GM23248 (cell line): ENCODE measurements around the gene QRICH2. TPM values are rescaled to one million over a fixed set of nuclear protein-coding genes. Genes with fewer than 3 reads are reported as not detected.

Source experiments
- DNase-seq: peaks from one replicate; pipeline ENCODE4 v3.0.0-alpha.2; 2015
- H2AFZ ChIP-seq: fragments of 200-600 bp; sonication (generic); 2 replicates; pipeline ENCODE4 v1.6.1; 2016; ENCODE audit warnings: antibody characterized with exemption
- H3F3A ChIP-seq: fragments of 200-600 bp; sonication (generic); 2 replicates; pipeline ENCODE4 v1.6.1; 2016; ENCODE audit warnings: mild to moderate bottlenecking, antibody characterized with exemption, mixed run types; ENCODE audit not compliant: insufficient read depth
- H3K27ac ChIP-seq: fragments of 200-600 bp; sonication (generic); 2 replicates; pipeline ENCODE4 v1.5.1; 2016; ENCODE audit warnings: mild to moderate bottlenecking
- H3K27me3 ChIP-seq: fragments of 200-600 bp; sonication (generic); replicated peaks from 2 replicates; pipeline ENCODE4 v1.6.1; 2016; ENCODE audit warnings: mild to moderate bottlenecking; ENCODE audit not compliant: insufficient read depth
- H3K36me3 ChIP-seq: fragments of 200-600 bp; sonication (generic); 2 replicates; pipeline ENCODE4 v1.6.1; 2016; ENCODE audit warnings: low read depth, mild to moderate bottlenecking
- H3K4me1 ChIP-seq: fragments of 200-600 bp; sonication (generic); 2 replicates; pipeline ENCODE4 v1.6.1; 2016; ENCODE audit warnings: mild to moderate bottlenecking; ENCODE audit not compliant: insufficient read depth
- H3K4me2 ChIP-seq: fragments of 200-600 bp; sonication (generic); one replicate; pipeline ENCODE4 v1.6.1; 2016; ENCODE audit warnings: mild to moderate bottlenecking; ENCODE audit not compliant: unreplicated experiment
- H3K4me3 ChIP-seq: fragments of 200-600 bp; sonication (generic); 2 replicates; pipeline ENCODE4 v1.5.1; 2016; ENCODE audit warnings: mild to moderate bottlenecking
- H3K79me2 ChIP-seq: fragments of 200-600 bp; sonication (generic); 2 replicates; pipeline ENCODE4 v1.6.1; 2016; ENCODE audit warnings: mild to moderate bottlenecking; ENCODE audit not compliant: insufficient read depth
- H3K9ac ChIP-seq: fragments of 200-600 bp; sonication (generic); 2 replicates; pipeline ENCODE4 v1.6.1; 2016; ENCODE audit warnings: mild to moderate bottlenecking
- H3K9me2 ChIP-seq: fragments of 200-600 bp; sonication (generic); 2 replicates; pipeline ENCODE4 v1.6.1; 2016; ENCODE audit warnings: mixed run types, mild to moderate bottlenecking, moderate library complexity; ENCODE audit not compliant: insufficient read depth
- H3K9me3 ChIP-seq: fragments of 200-600 bp; sonication (generic); one replicate; pipeline ENCODE4 v1.6.1; 2017; ENCODE audit warnings: low read depth
- H4K20me1 ChIP-seq: fragments of 200-600 bp; sonication (generic); 2 replicates; pipeline ENCODE4 v1.6.0; 2016; ENCODE audit not compliant: insufficient read depth
- EZH2 ChIP-seq: fragments of 200-600 bp; sonication (generic); IDR thresholded peaks from 2 replicates; pipeline ENCODE4 v1.6.1; 2018; ENCODE audit warnings: antibody characterized with exemption, mild to moderate bottlenecking; ENCODE audit not compliant: insufficient read depth, poor library complexity, severe bottlenecking
- EZH2phosphoT487 ChIP-seq: fragments of 200-600 bp; sonication (generic); IDR thresholded peaks from 2 replicates; pipeline ENCODE4 v1.6.1; 2018; ENCODE audit warnings: antibody characterized with exemption, moderate library complexity, mild to moderate bottlenecking, low read depth; ENCODE audit not compliant: insufficient read depth
- WGBS, 2 experiments: methylation state at CpG; one replicate each; pipeline ENCODE4 v1.1.6; 2015 to 2017; ENCODE audit warnings: low lambda C conversion rate in 2 of 2, low coverage in 1 of 2; ENCODE audit errors: missing lambda C conversion rate in 2 of 2; 5-methylcytosine and 5-hydroxymethylcytosine counted together
- in situ Hi-C: fragments of 300-500 bp; cut with MboI; formaldehyde crosslinking; loops from 2 replicates; pipeline ENCODE4 v1.15.0; 2020
- polyA plus RNA-seq: library from polyadenylated mRNA; unstranded; fragments of >200 nt; fragmentation: Nextera tagmentation; extraction: Ambion mirVana; gene quantifications from 2 replicates; pipeline ENCODE4 v1.2.1, GENCODE V29; 2016
- total RNA-seq: library from RNA; depleted of rRNA; stranded (reverse); fragments of >200 nt; shearing (Covaris generic); gene quantifications from 2 replicates; pipeline ENCODE4 v1.2.3, GENCODE V29; 2014

Gene QRICH2
- total and polyA plus RNA-seq, 2 experiments from 2014 or later, result 1.3 to 4.0 TPM

- Histone ChIP-seq H3K79me2 (no peaks in the 10 kb centered on the region), H4K20me1 (no peaks in the 10 kb centered on the region), H3K27ac (no peak overlapping the region), H3K9ac (no peak overlapping the region), H2AFZ (no peak overlapping the region), H3K4me1 (peaks cover 12% of the 10 kb centered on the region), H3K9me2 (no peaks in the 10 kb centered on the region), H3K4me3 (no peak overlapping the region), H3K27me3 (no peaks in the 10 kb centered on the region), H3K4me2 (no peak overlapping the region), H3F3A (no peaks in the 10 kb centered on the region), H3K9me3 (no peaks in the 10 kb centered on the region), H3K36me3 (no peaks in the 10 kb centered on the region)
- no peak for DNase-seq
- TF ChIP-seq EZH2 (no peak), EZH2phosphoT487 (no peak)
- in situ Hi-C loops, result loop anchor here (25.0 kb wide), 1 partner anchor 369 kb away; the partner anchor contains the start of gene MRPL38
- 82 to 85% methylated on average over 20 to 23 of the region's 23 CpGs for WGBS, 2 experiments
Measured at GRCh38 chr17:76281573-76282371, 26.3 kb downstream of the QRICH2 start.

- no peak overlapping the region for H3K4me2 ChIP-seq
- H3K4me3 ChIP-seq, result no peak overlapping the region
- WGBS, 2 experiments, result 94 to 95% methylated on average over 15 of the region's 15 CpGs
- no peaks in the 10 kb centered on the region for H3K36me3 ChIP-seq
- no peaks in the 10 kb centered on the region for H3K27me3 ChIP-seq
- no peaks in the 10 kb centered on the region for H3F3A ChIP-seq
- peaks cover 9% of the 10 kb centered on the region for H3K4me1 ChIP-seq
- no peaks in the 10 kb centered on the region for H3K9me3 ChIP-seq
- in situ Hi-C loops, result loop anchor here (25.0 kb wide), 1 partner anchor 368 kb away; the partner anchor contains the start of gene MRPL38
- no peak for TF ChIP-seq EZH2phosphoT487
- no peak for TF ChIP-seq EZH2
- no peak for DNase-seq
- no peaks in the 10 kb centered on the region for H3K79me2 ChIP-seq
- H4K20me1 ChIP-seq, result no peaks in the 10 kb centered on the region
- no peak overlapping the region for H2AFZ ChIP-seq
- no peak overlapping the region for H3K27ac ChIP-seq
- H3K9me2 ChIP-seq, result no peaks in the 10 kb centered on the region
- no peak overlapping the region for H3K9ac ChIP-seq
Measured at GRCh38 chr17:76280650-76281049, 27.4 kb downstream of the QRICH2 start.

GRCh38 chr17:76279742-76280287, 28.3 kb downstream of the QRICH2 start:
- no peaks in the 10 kb centered on the region for H3K79me2 ChIP-seq
- peaks cover 9% of the 10 kb centered on the region for H3K4me1 ChIP-seq
- no peaks in the 10 kb centered on the region for H3K9me3 ChIP-seq
- H3K9ac ChIP-seq, result no peak overlapping the region
- no peak overlapping the region for H3K4me3 ChIP-seq
- H3K9me2 ChIP-seq, result no peaks in the 10 kb centered on the region
- WGBS, 2 experiments, result 76 to 83% methylated on average over 13 to 15 of the region's 15 CpGs
- no peak overlapping the region for H3K4me2 ChIP-seq
- DNase-seq, result no peak
- H3K36me3 ChIP-seq, result no peaks in the 10 kb centered on the region
- TF ChIP-seq EZH2phosphoT487 (no peak), EZH2 (no peak)
- no peaks in the 10 kb centered on the region for H3K27me3 ChIP-seq
- no peak overlapping the region for H2AFZ ChIP-seq
- H3F3A ChIP-seq, result no peaks in the 10 kb centered on the region
- H4K20me1 ChIP-seq, result no peaks in the 10 kb centered on the region
- in situ Hi-C loops, result loop anchor here (25.0 kb wide), 1 partner anchor 368 kb away; the partner anchor contains the start of gene MRPL38
- no peak overlapping the region for H3K27ac ChIP-seq

- Histone ChIP-seq H3K27me3 (no peaks in the 10 kb centered on the region), H3K27ac (no peak overlapping the region), H3K79me2 (no peaks in the 10 kb centered on the region), H3K4me2 (no peak overlapping the region), H2AFZ (no peak overlapping the region), H4K20me1 (no peaks in the 10 kb centered on the region), H3K9me2 (no peaks in the 10 kb centered on the region), H3K9ac (no peak overlapping the region), H3K9me3 (no peaks in the 10 kb centered on the region), H3K36me3 (no peaks in the 10 kb centered on the region), H3K4me1 (peaks cover 9% of the 10 kb centered on the region), H3F3A (no peaks in the 10 kb centered on the region), H3K4me3 (no peak overlapping the region)
- 66 to 76% methylated on average over 23 to 25 of the region's 28 CpGs for WGBS, 2 experiments
- peak; percentile 81 for DNase-seq
- in situ Hi-C loops, result loop anchor here (25.0 kb wide), 1 partner anchor 367 kb away; the partner anchor contains the start of gene MRPL38
- TF ChIP-seq EZH2phosphoT487, result no peak
- TF ChIP-seq EZH2, result no peak
Measured at GRCh38 chr17:76278952-76279741, 28.9 kb downstream of the QRICH2 start.
